Epithelial cell of proximal tubule (primary cell): Measurements from ENCODE around the gene CGGBP1. TPM values are rescaled to one million over a fixed set of nuclear protein-coding genes. Genes with fewer than 3 reads are reported as not detected.

Source experiments
- DNase-seq: peaks from one replicate; pipeline ENCODE4 v3.0.0-alpha.2; 2011; ENCODE audit warnings: low read depth
- H3K4me3 ChIP-seq: 2 replicates; pipeline ENCODE4 v1.5.1; 2011; ENCODE audit warnings: low read depth, mild to moderate bottlenecking, low read length
- total RNA-seq: library from RNA; depleted of rRNA; stranded (reverse); fragments of >200 nt; gene quantifications from 2 replicates; pipeline ENCODE4 v1.2.3, GENCODE V29; 2015
- TF ChIP-seq, protein P1 (sequence below): conservative IDR thresholded peaks from 2 replicates; pipeline ENCODE4 v1.5.1; 2012; ENCODE audit warnings: low read depth, mild to moderate bottlenecking, low read length

Gene CGGBP1
- total RNA-seq, 1 donor from 2014 or later: 34.8 TPM

DNA sequence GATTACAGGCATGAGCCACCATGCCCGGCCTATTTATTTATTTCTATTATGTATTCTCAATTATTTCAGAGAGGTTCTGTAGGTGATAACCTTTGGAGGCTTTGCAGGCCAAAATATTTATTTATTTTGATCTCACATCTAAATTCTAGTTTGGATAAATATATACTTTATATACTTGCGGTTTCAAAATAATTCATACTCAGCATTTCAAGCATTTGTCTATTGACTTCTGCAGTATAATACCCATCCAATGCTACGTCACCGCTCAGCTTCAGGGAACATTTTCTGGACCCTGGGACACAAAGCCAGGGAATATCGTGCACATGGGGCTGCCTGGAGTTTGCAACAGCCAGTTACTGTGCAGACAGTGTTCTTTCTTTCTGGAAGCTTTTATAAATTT, 22.6 kb downstream of the CGGBP1 start:
- TF ChIP-seq, protein P1, sequence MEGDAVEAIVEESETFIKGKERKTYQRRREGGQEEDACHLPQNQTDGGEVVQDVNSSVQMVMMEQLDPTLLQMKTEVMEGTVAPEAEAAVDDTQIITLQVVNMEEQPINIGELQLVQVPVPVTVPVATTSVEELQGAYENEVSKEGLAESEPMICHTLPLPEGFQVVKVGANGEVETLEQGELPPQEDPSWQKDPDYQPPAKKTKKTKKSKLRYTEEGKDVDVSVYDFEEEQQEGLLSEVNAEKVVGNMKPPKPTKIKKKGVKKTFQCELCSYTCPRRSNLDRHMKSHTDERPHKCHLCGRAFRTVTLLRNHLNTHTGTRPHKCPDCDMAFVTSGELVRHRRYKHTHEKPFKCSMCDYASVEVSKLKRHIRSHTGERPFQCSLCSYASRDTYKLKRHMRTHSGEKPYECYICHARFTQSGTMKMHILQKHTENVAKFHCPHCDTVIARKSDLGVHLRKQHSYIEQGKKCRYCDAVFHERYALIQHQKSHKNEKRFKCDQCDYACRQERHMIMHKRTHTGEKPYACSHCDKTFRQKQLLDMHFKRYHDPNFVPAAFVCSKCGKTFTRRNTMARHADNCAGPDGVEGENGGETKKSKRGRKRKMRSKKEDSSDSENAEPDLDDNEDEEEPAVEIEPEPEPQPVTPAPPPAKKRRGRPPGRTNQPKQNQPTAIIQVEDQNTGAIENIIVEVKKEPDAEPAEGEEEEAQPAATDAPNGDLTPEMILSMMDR: no peak
- no peak overlapping the region for H3K4me3 ChIP-seq
- no peak for DNase-seq

DNA sequence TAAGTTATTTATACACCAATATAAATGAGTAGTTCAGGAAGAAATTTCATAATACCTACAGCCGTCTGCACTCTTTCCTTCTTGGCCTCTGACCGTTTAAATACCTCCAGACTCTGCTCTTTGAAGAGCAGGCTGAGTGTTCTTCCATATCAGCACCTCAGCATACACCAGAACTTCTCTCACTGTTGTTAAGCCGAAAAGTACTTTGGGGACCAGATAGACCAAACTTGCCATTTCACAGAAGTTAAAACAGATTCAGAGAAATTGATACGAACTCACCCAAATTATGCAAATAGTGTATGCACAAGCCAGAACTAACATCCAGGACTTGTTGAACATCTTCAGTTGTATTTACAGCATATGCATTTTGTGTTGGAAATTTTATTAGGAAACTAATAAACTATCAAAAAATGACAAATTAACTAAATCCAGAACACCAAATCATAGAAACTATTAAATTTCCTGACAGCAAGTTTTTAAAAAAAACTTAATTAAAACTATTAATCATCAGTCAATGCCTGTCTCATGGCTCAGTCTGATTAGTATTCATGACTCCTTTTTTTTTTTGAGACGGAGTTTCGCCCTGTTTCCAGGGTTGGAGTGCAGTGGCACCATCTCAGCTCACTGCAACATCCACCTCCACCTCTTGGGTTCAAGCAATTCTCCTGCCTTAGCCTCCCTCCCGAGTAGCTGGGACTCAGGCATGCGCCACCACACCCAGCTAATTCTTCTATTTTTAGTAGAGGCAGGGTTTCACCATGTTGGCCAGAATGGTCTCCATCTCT, 24.1 kb downstream of the CGGBP1 start:
- TF ChIP-seq, protein P1: no peak
- no peak overlapping the region for H3K4me3 ChIP-seq

DNA sequence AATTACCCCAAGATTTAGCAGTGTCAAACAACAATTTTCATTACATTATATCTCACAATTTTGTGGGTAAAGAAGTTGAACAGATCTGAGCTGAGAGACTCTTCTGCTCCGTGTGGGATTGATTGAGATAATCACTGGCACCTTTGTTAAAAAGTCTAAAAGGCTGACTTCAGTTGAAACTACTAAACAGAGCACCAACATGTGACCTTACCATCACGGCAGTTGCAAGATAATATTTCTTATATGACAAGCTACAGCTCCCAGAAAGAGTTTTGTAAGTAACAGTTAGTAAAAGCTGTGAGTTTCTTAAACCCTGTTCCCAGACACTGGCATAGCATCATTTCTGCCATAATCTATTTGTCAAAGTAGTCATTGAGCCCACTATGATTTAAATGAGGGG, 25.0 kb downstream of the CGGBP1 start:
- TF ChIP-seq, protein P1: no peak
- no peak for DNase-seq
- H3K4me3 ChIP-seq: no peak overlapping the region

More for the DNA sequence above, 24.1 kb downstream of the CGGBP1 start:
- no peak for DNase-seq

DNA sequence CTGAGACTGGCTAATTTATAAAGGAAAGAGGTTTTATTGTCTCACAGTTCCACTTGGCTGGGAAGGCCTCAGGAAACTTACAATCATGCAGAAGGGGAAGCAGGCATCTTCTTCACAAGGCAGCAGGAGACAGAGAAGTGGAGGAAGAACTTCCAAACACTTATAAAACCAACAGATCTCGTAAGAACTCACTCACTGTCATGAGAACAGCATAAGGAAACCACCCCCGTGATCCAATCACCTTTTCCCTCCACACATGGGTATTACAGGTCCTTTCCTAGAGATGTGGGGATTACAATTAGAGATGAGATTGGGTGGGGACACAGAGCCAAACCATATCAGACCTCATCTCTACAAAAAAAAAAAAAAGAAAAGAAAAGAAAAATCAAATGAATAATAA, 25.7 kb downstream of the CGGBP1 start:
- TF ChIP-seq, protein P1: no peak
- DNase-seq: no peak
- H3K4me3 ChIP-seq: no peak overlapping the region

DNA sequence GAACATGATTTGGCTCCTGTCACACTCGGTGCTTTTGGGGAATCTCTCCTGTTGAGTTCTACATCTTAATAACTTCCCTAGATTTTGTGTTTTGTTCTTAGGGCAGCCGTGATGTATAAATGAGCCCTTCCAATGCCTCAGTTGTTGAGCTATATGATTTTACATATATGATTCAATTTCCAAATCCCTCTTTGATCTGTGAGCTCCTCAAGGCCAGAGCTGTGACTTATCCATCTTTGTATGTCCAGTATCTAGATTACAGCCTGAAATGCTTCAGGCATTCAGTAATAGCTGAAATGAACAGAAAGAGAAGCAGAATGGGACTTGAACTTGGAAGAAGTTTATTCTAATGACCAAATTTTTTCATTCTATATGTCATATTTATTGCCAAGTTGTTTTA, 26.6 kb downstream of the CGGBP1 start:
- TF ChIP-seq, protein P1: no peak
- no peak for DNase-seq
- peak overlapping the region; percentile 49 for H3K4me3 ChIP-seq

DNA sequence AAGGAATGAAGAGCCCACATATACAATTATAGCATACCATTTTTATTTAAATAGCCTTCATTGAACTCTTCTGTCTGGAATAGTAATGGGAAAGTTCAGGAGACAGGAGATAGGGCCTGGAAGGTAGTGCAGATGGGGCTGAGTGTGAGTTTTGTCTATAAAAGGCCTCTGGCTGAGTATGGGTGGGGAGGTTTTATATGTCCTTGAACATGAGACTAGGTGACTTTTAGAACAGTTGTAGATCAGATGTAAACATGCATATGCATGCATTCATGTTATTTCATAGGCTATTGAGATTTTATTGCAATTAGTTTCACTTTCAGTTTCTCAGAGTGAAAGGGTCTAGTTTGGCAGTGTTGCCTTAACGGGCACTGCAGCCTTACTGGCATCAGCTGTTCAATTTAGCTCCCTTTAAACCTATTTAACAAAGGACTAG, 27.1 kb downstream of the CGGBP1 start:
- H3K4me3 ChIP-seq: peak overlapping the region; percentile 49
- TF ChIP-seq, protein P1: no peak
- DNase-seq: no peak

DNA sequence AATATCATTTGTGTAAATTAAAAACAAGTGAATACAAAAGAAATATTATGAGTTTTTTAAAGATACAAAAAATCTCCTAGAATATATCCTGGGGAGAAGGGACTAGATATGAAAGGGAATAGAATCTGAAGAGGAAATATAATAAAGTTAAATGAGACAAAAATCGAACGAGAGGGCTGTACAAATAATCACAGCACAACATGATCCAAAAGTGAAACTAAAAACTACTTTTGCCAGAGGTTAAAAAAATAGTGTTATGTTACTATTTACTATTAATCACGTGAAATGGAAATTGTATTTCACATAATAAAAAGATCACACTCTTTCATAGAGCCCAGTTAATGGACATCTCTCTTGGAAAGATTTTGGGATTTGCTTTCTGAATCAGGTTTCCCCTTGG, 28.6 kb downstream of the CGGBP1 start:
- TF ChIP-seq, protein P1: no peak
- DNase-seq: no peak
- H3K4me3 ChIP-seq: no peak overlapping the region
